Colonic mucosa (tissue), 4 donors: Measurements from ENCODE around the gene HLA-DRA. TPM values are rescaled to one million over a fixed set of nuclear protein-coding genes. Genes with fewer than 3 reads are reported as not detected.

Source experiments
- DNase-seq: peaks from one replicate; pipeline ENCODE4 v3.0.0-alpha.2; 2020
- H3K27ac ChIP-seq: fragments of 200-600 bp; one replicate; pipeline ENCODE4 v1.8.0; 2021
- H3K27me3 ChIP-seq: fragments of 200-600 bp; one replicate; pipeline ENCODE4 v1.8.0; 2021
- H3K36me3 ChIP-seq: fragments of 200-600 bp; one replicate; pipeline ENCODE4 v1.8.0; 2021
- H3K4me1 ChIP-seq: fragments of 200-600 bp; one replicate; pipeline ENCODE4 v1.8.0; 2021; ENCODE audit warnings: mild to moderate bottlenecking
- H3K4me3 ChIP-seq: fragments of 200-600 bp; one replicate; pipeline ENCODE4 v1.8.0; 2021
- H3K9ac ChIP-seq, 2 donors: one replicate each; pipeline ENCODE4 v1.7.0; 2013; ENCODE audit warnings: control low read depth in 2 of 2, low read depth in 2 of 2, low read length in 2 of 2
- H3K9me3 ChIP-seq: fragments of 200-600 bp; one replicate; pipeline ENCODE4 v1.8.0; 2021
- intact Hi-C: fragments of 100-400 bp; cut with DNase I; formaldehyde crosslinking; loops from one replicate; pipeline ENCODE4 v1.14.1; 2022
- total RNA-seq, 2 donors: library from RNA; stranded (reverse); fragmentation: NEBNext Ultra II Directional in 1 of 2; extraction: Animal tissue kit (Norgen Biotek cat#: 25700) in 1 of 2; gene quantifications; one replicate each; pipeline ENCODE4 v1.2.1, GENCODE V29; 2021
- TF ChIP-seq, protein P1 (sequence below): fragments of 200-600 bp; IDR thresholded peaks from one replicate; pipeline ENCODE4 v1.8.0; 2022; ENCODE audit warnings: antibody characterized with exemption, mild to moderate bottlenecking
- donor health status: healthy.
- donor health status: DM: no; HTN: no; CAD: no.
- donor health status: DM: no; HTN: no; CAD: no.

Gene HLA-DRA
- total RNA-seq, 2 donors from 2014 or later = 44.3 to 185 TPM

DNA sequence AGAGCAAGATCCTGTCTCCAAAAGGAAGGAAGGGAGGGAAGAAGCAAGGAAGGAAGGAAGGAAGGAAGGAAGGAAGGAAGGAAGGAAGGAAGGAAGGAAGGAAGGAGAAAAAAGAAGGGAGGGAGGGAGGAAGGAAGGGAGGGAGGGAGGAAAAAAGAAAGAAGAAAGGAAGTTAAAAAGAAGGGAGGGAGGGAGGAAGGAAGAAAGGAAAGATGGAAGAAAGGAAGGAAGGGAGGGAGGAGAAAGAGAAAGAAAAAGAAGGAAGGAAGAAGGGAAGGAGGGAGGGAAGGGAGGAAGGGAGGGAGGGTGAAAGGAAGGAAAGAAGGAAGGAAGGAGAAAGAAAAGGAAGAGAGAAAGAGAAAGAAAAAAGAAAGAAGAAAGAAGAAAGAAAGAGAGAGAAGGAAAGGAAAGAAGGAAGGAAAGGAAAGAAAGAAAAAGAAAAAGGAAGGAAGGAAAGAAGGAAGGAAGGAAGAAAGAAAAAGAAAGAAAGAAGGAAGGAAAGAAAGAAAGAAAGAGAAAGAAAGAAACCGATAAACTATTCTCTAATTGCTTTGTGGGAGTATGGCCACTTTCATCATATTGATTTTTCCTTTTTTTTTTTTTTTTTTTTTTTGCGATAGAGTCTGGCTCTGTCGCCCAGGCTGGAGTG lies 9.5 kb downstream of the HLA-DRA start:
- H3K4me3 ChIP-seq = no peak overlapping the region
- H3K9me3 ChIP-seq = no peaks in the 10 kb centered on the region
- no peak for DNase-seq
- H3K27me3 ChIP-seq = no peaks in the 10 kb centered on the region
- intact Hi-C loops = no loop called here
- H3K9ac ChIP-seq = no peak overlapping the region
- TF ChIP-seq, protein P1, sequence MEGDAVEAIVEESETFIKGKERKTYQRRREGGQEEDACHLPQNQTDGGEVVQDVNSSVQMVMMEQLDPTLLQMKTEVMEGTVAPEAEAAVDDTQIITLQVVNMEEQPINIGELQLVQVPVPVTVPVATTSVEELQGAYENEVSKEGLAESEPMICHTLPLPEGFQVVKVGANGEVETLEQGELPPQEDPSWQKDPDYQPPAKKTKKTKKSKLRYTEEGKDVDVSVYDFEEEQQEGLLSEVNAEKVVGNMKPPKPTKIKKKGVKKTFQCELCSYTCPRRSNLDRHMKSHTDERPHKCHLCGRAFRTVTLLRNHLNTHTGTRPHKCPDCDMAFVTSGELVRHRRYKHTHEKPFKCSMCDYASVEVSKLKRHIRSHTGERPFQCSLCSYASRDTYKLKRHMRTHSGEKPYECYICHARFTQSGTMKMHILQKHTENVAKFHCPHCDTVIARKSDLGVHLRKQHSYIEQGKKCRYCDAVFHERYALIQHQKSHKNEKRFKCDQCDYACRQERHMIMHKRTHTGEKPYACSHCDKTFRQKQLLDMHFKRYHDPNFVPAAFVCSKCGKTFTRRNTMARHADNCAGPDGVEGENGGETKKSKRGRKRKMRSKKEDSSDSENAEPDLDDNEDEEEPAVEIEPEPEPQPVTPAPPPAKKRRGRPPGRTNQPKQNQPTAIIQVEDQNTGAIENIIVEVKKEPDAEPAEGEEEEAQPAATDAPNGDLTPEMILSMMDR = no peak
- H3K4me1 ChIP-seq = no peaks in the 10 kb centered on the region
- H3K36me3 ChIP-seq = no peaks in the 10 kb centered on the region
- H3K27ac ChIP-seq = no peak overlapping the region

DNA sequence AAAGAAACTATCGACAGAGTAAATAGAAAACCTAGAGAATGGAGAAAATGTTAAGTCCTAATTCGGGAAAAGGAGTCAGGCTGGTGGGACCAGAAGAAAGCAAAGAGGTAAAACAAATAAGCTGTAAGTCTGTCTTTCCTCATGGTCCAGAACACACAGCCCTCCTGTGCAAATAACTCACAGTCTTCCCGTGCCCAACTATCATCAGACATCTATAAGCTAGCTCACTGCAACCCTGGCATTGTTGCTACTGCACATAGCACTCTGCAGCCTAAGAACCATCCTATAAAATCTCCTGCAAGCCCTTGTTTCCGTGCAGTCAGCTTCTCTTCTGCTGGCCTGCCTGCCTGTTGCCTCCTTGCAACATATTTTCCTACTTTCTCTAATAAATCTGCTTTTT lies 17.4 kb downstream of the HLA-DRA start:
- no peaks in the 10 kb centered on the region for H3K9me3 ChIP-seq
- no peaks in the 10 kb centered on the region for H3K4me1 ChIP-seq
- no peak for DNase-seq
- H3K4me3 ChIP-seq = no peak overlapping the region
- TF ChIP-seq, protein P1 = no peak
- H3K27me3 ChIP-seq = no peaks in the 10 kb centered on the region
- no peaks in the 10 kb centered on the region for H3K36me3 ChIP-seq
- no peak overlapping the region for H3K9ac ChIP-seq
- intact Hi-C loops = no loop called here
- H3K27ac ChIP-seq = no peak overlapping the region

DNA sequence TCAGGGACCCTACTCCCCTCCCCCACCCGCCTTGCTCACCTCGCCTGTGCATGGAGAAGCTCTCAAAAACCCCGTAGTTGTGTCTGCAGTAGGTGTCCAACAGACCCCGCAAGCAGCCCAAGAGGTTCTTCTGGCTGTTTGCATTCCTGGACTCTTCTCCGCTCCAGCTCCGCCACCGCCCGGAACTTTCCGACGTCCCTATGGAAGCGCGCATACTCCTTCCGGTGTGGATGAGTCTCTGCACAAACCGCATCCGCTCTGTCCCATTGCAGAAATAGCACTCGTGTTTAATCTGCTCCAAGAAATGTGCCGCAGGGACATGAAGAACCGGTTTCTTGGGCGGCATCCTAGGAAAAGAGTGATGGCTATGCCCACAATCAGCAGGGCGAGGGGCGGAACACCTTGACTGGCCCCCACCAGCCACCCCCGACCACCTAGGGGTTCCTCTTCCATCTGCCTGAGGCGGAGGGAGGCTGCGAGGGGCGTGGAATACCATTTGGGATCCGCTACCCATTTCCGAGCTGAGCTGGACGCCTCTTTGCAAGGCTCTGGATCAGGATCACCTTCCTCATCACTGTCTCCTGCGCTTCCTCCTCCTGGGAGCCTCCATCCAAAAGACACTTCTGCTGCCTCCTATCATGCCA lies 20.2 kb downstream of the HLA-DRA start:
- H3K9ac ChIP-seq = no peak overlapping the region

DNA sequence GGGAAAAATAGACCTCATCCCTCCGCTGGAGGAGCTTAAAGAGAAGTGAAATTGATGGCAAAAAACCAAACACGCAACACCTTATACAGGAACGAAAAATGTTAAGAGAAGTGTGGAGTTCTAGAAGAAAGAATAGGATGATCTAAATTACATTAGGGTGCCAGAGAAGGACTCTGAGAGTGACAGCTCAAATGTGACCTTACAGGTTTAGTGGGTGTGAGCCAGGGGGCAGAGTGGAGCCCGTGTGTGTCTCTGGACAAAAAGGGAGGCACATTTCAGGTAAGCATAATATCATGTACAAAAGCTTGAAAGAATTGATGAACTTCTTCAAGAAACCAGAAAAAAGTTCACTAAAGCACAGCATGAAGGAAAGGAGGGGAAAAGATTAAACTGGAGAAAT lies 20.8 kb downstream of the HLA-DRA start:
- no peak overlapping the region for H3K4me3 ChIP-seq
- H3K27ac ChIP-seq = no peak overlapping the region
- DNase-seq = no peak
- H3K9ac ChIP-seq = no peak overlapping the region
- H3K4me1 ChIP-seq = no peaks in the 10 kb centered on the region
- intact Hi-C loops = no loop called here
- TF ChIP-seq, protein P1 = no peak
- H3K9me3 ChIP-seq = no peaks in the 10 kb centered on the region
- H3K36me3 ChIP-seq = no peaks in the 10 kb centered on the region
- H3K27me3 ChIP-seq = no peaks in the 10 kb centered on the region

More for the DNA sequence above, 20.2 kb downstream of the HLA-DRA start:
- no peak overlapping the region for H3K27ac ChIP-seq
- DNase-seq = no peak
- no peaks in the 10 kb centered on the region for H3K4me1 ChIP-seq
- intact Hi-C loops = no loop called here
- no peaks in the 10 kb centered on the region for H3K9me3 ChIP-seq
- H3K36me3 ChIP-seq = no peaks in the 10 kb centered on the region
- no peak overlapping the region for H3K4me3 ChIP-seq
- TF ChIP-seq, protein P1 = no peak
- no peaks in the 10 kb centered on the region for H3K27me3 ChIP-seq

DNA sequence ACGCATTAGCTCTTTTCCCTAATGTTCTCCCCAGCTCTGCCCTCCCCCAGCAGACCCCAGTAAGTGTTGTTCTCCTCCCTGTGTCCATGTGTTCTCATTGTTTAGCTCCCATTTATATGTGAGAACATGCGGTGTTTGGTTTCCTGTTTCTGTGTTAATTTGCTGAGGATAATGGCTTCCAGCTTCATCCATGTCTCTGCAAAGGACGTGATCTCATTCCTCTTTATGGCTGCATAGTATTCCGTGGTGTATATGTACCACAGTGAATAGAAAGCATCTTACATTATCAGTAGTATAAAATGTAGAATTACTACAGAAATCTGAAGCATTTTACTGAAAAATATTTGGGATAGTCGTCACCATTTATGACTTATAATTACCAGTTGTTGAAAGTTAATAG lies 21.8 kb downstream of the HLA-DRA start:
- intact Hi-C loops = no loop called here
- no peak for DNase-seq
- Histone ChIP-seq H3K9me3 (no peaks in the 10 kb centered on the region), H3K27me3 (no peaks in the 10 kb centered on the region), H3K4me1 (no peaks in the 10 kb centered on the region), H3K27ac (no peak overlapping the region), H3K9ac (no peak overlapping the region), H3K4me3 (no peak overlapping the region), H3K36me3 (no peaks in the 10 kb centered on the region)
- TF ChIP-seq, protein P1 = no peak
